Fibroblast of villous mesenchyme (primary cell): ENCODE results near the gene ERG28. TPM values are rescaled to one million over a fixed set of nuclear protein-coding genes. Genes with fewer than 3 reads are reported as not detected.
A peak's percentile ranks its signal among the peaks of the same experiment; 100 is the strongest.

Experiments used
- DNase-seq: peaks from one replicate; pipeline ENCODE4 v3.0.0-alpha.2; 2010; ENCODE audit warnings: low read depth
- H3K4me3 ChIP-seq: 2 replicates; pipeline ENCODE4 v1.5.1; 2011; ENCODE audit warnings: low read depth, mild to moderate bottlenecking, low read length
- total RNA-seq: library from RNA; depleted of rRNA; stranded (reverse); fragments of >200 nt; gene quantifications from 2 replicates; pipeline ENCODE4 v1.2.3, GENCODE V29; 2012
- TF ChIP-seq, protein P1 (sequence below): IDR thresholded peaks from 2 replicates; pipeline ENCODE4 v1.5.1; 2012; ENCODE audit warnings: low read depth, mild to moderate bottlenecking, low read length; ENCODE audit not compliant: insufficient read depth

Gene ERG28
- total RNA-seq, 1 donor, result 13.0 TPM

DNA sequence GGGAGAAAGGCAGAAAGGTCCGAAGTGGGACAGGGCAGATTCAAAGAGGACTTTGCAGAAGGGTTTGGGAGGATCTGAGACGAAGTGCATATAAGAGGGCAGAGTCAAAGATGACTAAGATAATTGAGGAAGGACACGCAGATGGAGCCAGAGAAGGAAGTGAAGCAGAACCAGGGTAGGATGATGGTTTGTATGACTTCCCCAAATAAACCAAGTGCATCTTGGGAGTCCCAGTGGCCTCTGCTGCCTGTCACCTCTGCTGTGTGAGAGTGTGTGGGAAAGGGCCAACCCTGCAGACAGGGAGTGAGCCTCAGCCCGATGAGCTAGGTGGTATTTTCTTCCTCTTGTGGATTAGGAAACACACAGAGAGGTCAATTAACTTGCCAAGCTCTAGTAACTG, 45.5 kb downstream of the ERG28 start:
- TF ChIP-seq, protein P1, sequence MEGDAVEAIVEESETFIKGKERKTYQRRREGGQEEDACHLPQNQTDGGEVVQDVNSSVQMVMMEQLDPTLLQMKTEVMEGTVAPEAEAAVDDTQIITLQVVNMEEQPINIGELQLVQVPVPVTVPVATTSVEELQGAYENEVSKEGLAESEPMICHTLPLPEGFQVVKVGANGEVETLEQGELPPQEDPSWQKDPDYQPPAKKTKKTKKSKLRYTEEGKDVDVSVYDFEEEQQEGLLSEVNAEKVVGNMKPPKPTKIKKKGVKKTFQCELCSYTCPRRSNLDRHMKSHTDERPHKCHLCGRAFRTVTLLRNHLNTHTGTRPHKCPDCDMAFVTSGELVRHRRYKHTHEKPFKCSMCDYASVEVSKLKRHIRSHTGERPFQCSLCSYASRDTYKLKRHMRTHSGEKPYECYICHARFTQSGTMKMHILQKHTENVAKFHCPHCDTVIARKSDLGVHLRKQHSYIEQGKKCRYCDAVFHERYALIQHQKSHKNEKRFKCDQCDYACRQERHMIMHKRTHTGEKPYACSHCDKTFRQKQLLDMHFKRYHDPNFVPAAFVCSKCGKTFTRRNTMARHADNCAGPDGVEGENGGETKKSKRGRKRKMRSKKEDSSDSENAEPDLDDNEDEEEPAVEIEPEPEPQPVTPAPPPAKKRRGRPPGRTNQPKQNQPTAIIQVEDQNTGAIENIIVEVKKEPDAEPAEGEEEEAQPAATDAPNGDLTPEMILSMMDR, result no peak
- DNase-seq, result no peak
- H3K4me3 ChIP-seq, result no peak overlapping the region

DNA sequence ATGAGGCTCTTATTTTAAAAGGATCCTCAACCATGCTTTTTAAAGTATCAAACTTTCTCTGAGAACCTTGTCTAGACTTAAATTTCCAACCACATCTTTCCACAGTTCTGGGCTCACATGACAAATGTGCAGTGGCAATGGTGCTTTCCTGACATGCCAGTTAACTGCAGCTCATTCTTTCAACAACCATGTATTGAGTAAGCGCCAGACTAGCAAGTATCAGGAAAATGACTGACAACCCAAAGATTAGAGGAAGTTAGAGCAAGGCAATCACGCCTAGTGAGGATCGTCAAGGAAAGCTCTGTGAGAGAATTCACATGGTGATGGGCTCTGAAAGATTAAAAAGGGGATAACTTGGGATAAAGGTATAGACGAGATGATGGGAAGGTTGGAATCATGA, 46.5 kb downstream of the ERG28 start:
- no peak for DNase-seq
- TF ChIP-seq, protein P1, result no peak

DNA sequence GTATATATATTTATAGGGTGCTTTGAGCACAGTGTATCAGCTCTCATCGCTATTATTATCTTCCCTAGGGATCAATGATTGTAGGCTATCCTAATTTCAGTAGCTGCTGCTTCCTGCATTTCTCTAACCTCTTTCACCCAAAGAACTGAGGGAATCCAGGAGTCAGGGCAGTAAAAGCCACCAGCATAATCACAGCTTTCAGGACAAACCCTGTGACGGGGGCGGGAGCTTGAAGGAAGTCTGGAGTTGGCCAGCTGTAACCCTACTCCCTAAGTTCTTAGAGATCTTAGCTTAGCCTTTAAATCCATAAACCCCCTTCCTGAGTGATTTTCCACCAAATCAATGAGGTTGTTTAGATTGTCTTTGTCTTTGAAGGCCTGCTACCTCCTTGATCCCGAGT, 48.5 kb downstream of the ERG28 start:
- TF ChIP-seq, protein P1, result no peak
- no peak for DNase-seq
- H3K4me3 ChIP-seq, result no peak overlapping the region

More for the DNA sequence above, 46.5 kb downstream of the ERG28 start:
- H3K4me3 ChIP-seq, result no peak overlapping the region

DNA sequence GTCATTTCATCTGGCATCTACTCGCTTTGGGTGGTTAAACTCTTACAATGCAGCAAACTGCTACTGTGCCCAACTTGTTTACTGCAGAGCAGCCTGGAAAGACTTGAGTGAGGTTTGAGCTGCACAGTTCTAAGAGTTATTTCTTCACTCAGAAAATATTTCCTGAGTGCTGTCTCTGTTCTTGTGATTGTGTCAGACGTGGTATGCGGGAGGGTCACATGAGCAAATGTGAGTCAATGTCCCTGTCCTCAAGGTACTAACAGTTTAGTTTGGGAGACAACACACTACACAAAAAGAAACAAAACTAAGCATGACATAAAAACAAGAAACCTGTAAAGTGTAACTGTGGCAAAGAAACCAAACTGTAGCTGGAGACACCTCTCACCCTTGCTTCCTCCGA, 49.8 kb downstream of the ERG28 start:
- DNase-seq, result peak; percentile 33
- H3K4me3 ChIP-seq, result no peak overlapping the region
- TF ChIP-seq, protein P1, result no peak

DNA sequence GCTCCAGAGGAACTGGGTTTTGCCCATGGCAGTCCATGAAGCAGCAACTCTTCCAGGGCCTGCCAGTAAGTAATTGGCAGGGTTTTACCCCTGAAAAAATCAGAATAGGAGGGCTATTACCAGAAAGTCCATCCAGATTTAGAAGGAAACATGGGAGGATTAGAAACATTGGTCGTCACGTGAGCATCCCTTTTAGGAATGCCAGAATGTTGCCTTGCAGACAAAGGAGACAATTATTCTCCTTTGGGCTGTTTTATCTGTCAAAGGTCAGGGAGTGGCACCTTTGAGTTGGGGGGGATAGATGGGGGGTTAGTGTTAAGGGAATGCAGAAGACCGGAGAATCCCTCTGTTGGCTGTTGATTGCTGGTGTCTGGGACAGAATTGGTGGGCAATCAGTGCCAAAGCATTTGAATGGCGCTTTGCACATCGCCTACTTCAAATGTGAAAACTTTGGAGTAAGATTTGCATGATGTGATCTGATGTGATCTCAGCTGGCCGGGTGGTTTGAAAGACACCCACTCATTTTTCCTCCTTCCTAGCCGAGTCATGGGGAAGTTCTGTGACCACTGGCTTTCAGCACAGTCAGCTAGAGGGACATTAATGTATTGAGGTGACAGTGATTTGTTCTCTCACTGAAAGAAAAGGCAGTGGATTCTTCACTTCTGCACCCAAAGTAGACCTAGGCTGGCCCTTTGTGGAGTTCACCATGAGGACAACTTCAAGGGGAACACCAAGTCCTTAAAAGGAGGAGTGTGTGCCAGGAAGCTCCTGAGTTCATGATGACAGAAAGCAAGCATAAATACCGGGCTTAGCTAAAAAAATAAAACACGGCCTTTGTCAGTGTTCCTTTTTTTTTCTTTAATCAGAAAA, 50.8 kb downstream of the ERG28 start:
- DNase-seq, result peak; percentile 27
- TF ChIP-seq, protein P1, result no peak
- H3K4me3 ChIP-seq, result no peak overlapping the region

DNA sequence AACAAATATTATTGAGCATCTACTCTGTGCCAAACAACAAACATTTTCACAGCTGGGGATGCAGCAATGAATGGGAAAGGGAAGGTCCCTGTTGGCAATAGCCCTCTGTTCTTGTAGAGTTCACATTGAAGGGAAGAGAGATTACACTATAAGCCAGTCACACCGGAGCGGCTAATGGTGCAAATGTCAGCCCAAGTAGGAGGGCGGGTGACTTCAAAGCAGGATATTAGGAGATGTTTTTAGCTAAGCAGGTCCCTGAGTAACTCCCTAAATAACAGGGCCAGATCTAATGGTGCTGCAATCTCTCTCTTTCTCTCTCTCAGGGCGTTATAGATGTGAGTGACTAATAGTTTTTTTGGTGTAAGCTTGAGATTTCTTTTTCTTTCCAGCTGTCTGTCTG, 51.6 kb downstream of the ERG28 start:
- no peak for DNase-seq
- TF ChIP-seq, protein P1, result no peak
- no peak overlapping the region for H3K4me3 ChIP-seq
